Stimulated activated CD4-positive, alpha-beta T cell treated with anti-CD3 and anti-CD28 coated beads, Interleukin-1b, Interleukin-23, amount 100 ng/mL, for 24 hours (primary cell): Measurements from ENCODE around the gene HYDIN.
"Not testable (repeated sequence)": the region's sequence is repeated elsewhere in the genome, so short reads cannot be mapped to it uniquely, and the experiment has no call there.

Experiments
- DNase-seq, 4 experiments: peaks; one replicate each; pipeline ENCODE4 v3.0.0-alpha.2; 2020; ENCODE audit warnings: low read depth in 4 of 4, low spot score in 1 of 4

Gene HYDIN

GRCh38 chr16:71143246-71143645, 87.3 kb downstream of the HYDIN start:
- DNase-seq = not testable (repeated sequence)

- not testable (repeated sequence) for DNase-seq
Measured at GRCh38 chr16:71110565-71110964, 120.0 kb downstream of the HYDIN start.

- DNase-seq = not testable (repeated sequence)
Measured at GRCh38 chr16:71109656-71110208, 120.8 kb downstream of the HYDIN start.

- DNase-seq = not testable (repeated sequence)
Measured at GRCh38 chr16:71105881-71106280, 124.6 kb downstream of the HYDIN start.

- DNase-seq = not testable (repeated sequence)
Measured at GRCh38 chr16:71083573-71083972, 146.9 kb downstream of the HYDIN start.

- not testable (repeated sequence) for DNase-seq
Measured at GRCh38 chr16:71080777-71081176, 149.7 kb downstream of the HYDIN start.

- DNase-seq = not testable (repeated sequence)
Measured at GRCh38 chr16:71080262-71080661, 150.3 kb downstream of the HYDIN start.

- not testable (repeated sequence) for DNase-seq
Measured at GRCh38 chr16:71070651-71071050, 159.9 kb downstream of the HYDIN start.

GRCh38 chr16:71069842-71070241, 160.7 kb downstream of the HYDIN start:
- not testable (repeated sequence) for DNase-seq

- not testable (repeated sequence) for DNase-seq
Measured at GRCh38 chr16:71053897-71054609, 176.5 kb downstream of the HYDIN start.

- DNase-seq = not testable (repeated sequence)
Measured at GRCh38 chr16:71050307-71050706, 180.2 kb downstream of the HYDIN start.

- not testable (repeated sequence) for DNase-seq
Measured at GRCh38 chr16:71039368-71040111, 191.0 kb downstream of the HYDIN start.

GRCh38 chr16:71038421-71038820, 192.1 kb downstream of the HYDIN start:
- not testable (repeated sequence) for DNase-seq

GRCh38 chr16:71037987-71038386, 192.5 kb downstream of the HYDIN start:
- not testable (repeated sequence) for DNase-seq

GRCh38 chr16:71028032-71028727, 202.3 kb downstream of the HYDIN start:
- DNase-seq = not testable (repeated sequence)

- DNase-seq = not testable (repeated sequence)
Measured at GRCh38 chr16:71027511-71027910, 203.0 kb downstream of the HYDIN start.

- not testable (repeated sequence) for DNase-seq
Measured at GRCh38 chr16:71023851-71024439, 206.6 kb downstream of the HYDIN start.

- DNase-seq = not testable (repeated sequence)
Measured at GRCh38 chr16:71021961-71022537, 208.5 kb downstream of the HYDIN start.

- not testable (repeated sequence) for DNase-seq
Measured at GRCh38 chr16:71019067-71019682, 211.3 kb downstream of the HYDIN start.

GRCh38 chr16:71015419-71015818, 215.1 kb downstream of the HYDIN start:
- not testable (repeated sequence) for DNase-seq
